ENCODE data around the gene ZNF300.

DNA sequence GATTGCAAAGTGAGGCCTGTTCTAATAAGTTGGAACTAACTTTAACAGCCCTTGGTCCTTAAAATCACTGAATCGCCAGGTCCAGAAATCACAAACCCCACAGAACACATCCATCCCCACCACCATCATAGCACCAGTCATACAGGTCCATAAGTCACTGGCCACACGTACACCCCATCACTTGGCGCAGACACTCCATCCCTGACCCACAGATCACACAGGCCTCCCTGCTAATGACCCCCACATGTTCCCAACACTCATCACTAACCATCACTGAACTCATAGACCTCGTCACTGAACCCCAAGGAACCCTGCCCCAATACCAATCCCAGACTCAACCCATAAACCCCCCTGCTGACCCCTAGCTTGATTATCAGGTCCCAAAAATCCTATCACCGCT lies 41.2 kb upstream of the ZNF300 start:
- TF ChIP-seq POLR2AphosphoS5 (IDR thresholded peaks at IDR 0.05; ENCODE audit: insufficient read depth in 1 of 2, low read depth in 1 of 2) (no peak), POLR2A (IDR thresholded peaks at IDR 0.05) (no peak)
- TF ChIP-seq, protein P1, sequence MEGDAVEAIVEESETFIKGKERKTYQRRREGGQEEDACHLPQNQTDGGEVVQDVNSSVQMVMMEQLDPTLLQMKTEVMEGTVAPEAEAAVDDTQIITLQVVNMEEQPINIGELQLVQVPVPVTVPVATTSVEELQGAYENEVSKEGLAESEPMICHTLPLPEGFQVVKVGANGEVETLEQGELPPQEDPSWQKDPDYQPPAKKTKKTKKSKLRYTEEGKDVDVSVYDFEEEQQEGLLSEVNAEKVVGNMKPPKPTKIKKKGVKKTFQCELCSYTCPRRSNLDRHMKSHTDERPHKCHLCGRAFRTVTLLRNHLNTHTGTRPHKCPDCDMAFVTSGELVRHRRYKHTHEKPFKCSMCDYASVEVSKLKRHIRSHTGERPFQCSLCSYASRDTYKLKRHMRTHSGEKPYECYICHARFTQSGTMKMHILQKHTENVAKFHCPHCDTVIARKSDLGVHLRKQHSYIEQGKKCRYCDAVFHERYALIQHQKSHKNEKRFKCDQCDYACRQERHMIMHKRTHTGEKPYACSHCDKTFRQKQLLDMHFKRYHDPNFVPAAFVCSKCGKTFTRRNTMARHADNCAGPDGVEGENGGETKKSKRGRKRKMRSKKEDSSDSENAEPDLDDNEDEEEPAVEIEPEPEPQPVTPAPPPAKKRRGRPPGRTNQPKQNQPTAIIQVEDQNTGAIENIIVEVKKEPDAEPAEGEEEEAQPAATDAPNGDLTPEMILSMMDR (IDR thresholded peaks at IDR 0.05) = no peak
